IMR-90 (cell line): Measurements from ENCODE around the gene NMBR. TPM values are rescaled to one million over a fixed set of nuclear protein-coding genes. Genes with fewer than 3 reads are reported as not detected.

Experiments
- ATAC-seq: fragments of 200-7000 bp; cut with Tn5 transposase; 2 replicates; pipeline ENCODE4 v1.9.1; 2020; ENCODE audit warnings: low read depth, mild to moderate bottlenecking, moderate library complexity
- BruUV-seq: library from RNA; stranded (reverse); fragments of 400-500 nt; replicated peaks from 2 replicates; lab custom pipeline; 2021; lab: Mats Ljungman, UMichigan
- CTCF ChIA-PET: fragments of 300-600 bp; formaldehyde crosslinking; extraction: SDS; loops from one replicate; lab custom pipeline; 2021; ENCODE audit warnings: antibody characterized with exemption; lab: Yijun Ruan, JAX
- POLR2A ChIA-PET: fragments of 300-600 bp; sonication (Branson Sonifier 250); formaldehyde crosslinking; loops from one replicate; lab custom pipeline; 2022; ENCODE audit warnings: antibody characterized with exemption; ENCODE audit not compliant: unreplicated experiment; lab: Charles Lee
- DNase-seq: peaks from one replicate; pipeline ENCODE4 v3.0.0; 2013
- H2AFZ ChIP-seq: replicated peaks from 2 replicates; pipeline ENCODE3; 2013; ENCODE audit warnings: low read length, mild to moderate bottlenecking; ENCODE audit not compliant: poor library complexity
- H2AK5ac ChIP-seq: 2 replicates; pipeline ENCODE4 v1.6.1; 2013; ENCODE audit warnings: low read depth, low read length, inconsistent platforms
- H2AK9ac ChIP-seq: replicated peaks from 2 replicates; pipeline ENCODE3; 2013; ENCODE audit warnings: mild to moderate bottlenecking, low read depth, low read length, moderate library complexity; ENCODE audit not compliant: poor library complexity
- H2BK120ac ChIP-seq: 2 replicates; pipeline ENCODE4 v1.6.1; 2013; ENCODE audit warnings: low read depth, low read length, inconsistent platforms
- H2BK15ac ChIP-seq: 3 replicates; pipeline ENCODE4 v1.6.1; 2013; ENCODE audit warnings: low read depth, low read length, inconsistent platforms
- H2BK20ac ChIP-seq: 2 replicates; pipeline ENCODE4 v1.6.1; 2013; ENCODE audit warnings: low read depth, mild to moderate bottlenecking, inconsistent platforms, low read length, moderate library complexity
- H2BK5ac ChIP-seq: 2 replicates; pipeline ENCODE4 v1.6.1; 2013; ENCODE audit warnings: mild to moderate bottlenecking, low read depth, low read length, inconsistent platforms; ENCODE audit not compliant: poor library complexity, severe bottlenecking
- H3K14ac ChIP-seq: replicated peaks from 2 replicates; pipeline ENCODE4 v1.6.1; 2013; ENCODE audit warnings: low read depth, low read length, inconsistent platforms
- H3K18ac ChIP-seq: 2 replicates; pipeline ENCODE4 v1.6.1; 2013; ENCODE audit warnings: low read depth, low read length, control low read depth
- H3K23ac ChIP-seq: 2 replicates; pipeline ENCODE4 v1.6.1; 2013; ENCODE audit warnings: low read depth, low read length, inconsistent platforms
- H3K27ac ChIP-seq: 2 replicates; pipeline ENCODE4 v1.5.1; 2013; ENCODE audit warnings: mild to moderate bottlenecking, control low read depth, low read length; ENCODE audit not compliant: insufficient read depth
- H3K27me3 ChIP-seq: 2 replicates; pipeline ENCODE4 v1.6.1; 2013; ENCODE audit warnings: low read length; ENCODE audit not compliant: control insufficient read depth, insufficient read depth
- H3K36me3 ChIP-seq: 2 replicates; pipeline ENCODE4 v1.6.1; 2013; ENCODE audit warnings: low read length, mixed read lengths; ENCODE audit not compliant: control insufficient read depth, insufficient read depth
- H3K4ac ChIP-seq: 2 replicates; pipeline ENCODE4 v1.6.1; 2013; ENCODE audit warnings: low read depth, low read length, inconsistent platforms
- H3K4me1 ChIP-seq: 2 replicates; pipeline ENCODE4 v1.6.1; 2013; ENCODE audit warnings: low read length, mixed read lengths; ENCODE audit not compliant: control insufficient read depth, insufficient read depth
- H3K4me2 ChIP-seq: 2 replicates; pipeline ENCODE4 v1.6.1; 2013; ENCODE audit warnings: low read depth, mild to moderate bottlenecking, control low read depth, low read length, moderate library complexity
- H3K4me3 ChIP-seq: 2 replicates; pipeline ENCODE4 v1.5.1; 2013; ENCODE audit warnings: low read depth, mild to moderate bottlenecking, control low read depth, low read length, moderate library complexity; ENCODE audit not compliant: insufficient read depth
- H3K56ac ChIP-seq: 2 replicates; pipeline ENCODE4 v1.6.1; 2013; ENCODE audit warnings: low read length, inconsistent platforms; ENCODE audit not compliant: insufficient read depth; ENCODE audit errors: extremely low read depth
- H3K79me1 ChIP-seq, 2 experiments: 2 replicates each; pipeline ENCODE4 v1.6.1; 2013; ENCODE audit warnings: low read length in 2 of 2, inconsistent platforms in 1 of 2, low read depth in 1 of 2
- H3K9ac ChIP-seq: 2 replicates; pipeline ENCODE4 v1.6.1; 2013; ENCODE audit warnings: low read depth, low read length, control low read depth
- H3K9me1 ChIP-seq: 2 replicates; pipeline ENCODE4 v1.6.1; 2013; ENCODE audit warnings: low read length, inconsistent platforms; ENCODE audit not compliant: insufficient read depth
- H3K9me3 ChIP-seq: 2 replicates; pipeline ENCODE4 v1.6.1; 2013; ENCODE audit warnings: low read length; ENCODE audit not compliant: control insufficient read depth, insufficient read depth
- H4K20me1 ChIP-seq: 2 replicates; pipeline ENCODE4 v1.6.1; 2013; ENCODE audit warnings: low read length, inconsistent platforms; ENCODE audit not compliant: insufficient read depth
- H4K5ac ChIP-seq: 2 replicates; pipeline ENCODE4 v1.6.1; 2013; ENCODE audit warnings: mild to moderate bottlenecking, low read depth, low read length, control low read depth
- H4K8ac ChIP-seq, 2 experiments: 2 replicates each; pipeline ENCODE4 v1.6.1; 2013; ENCODE audit warnings: low read depth in 2 of 2, low read length in 2 of 2, control low read depth in 1 of 2, inconsistent platforms in 1 of 2
- H4K91ac ChIP-seq: 2 replicates; pipeline ENCODE4 v1.6.1; 2013; ENCODE audit warnings: low read depth, low read length, inconsistent platforms; ENCODE audit not compliant: insufficient read depth
- BHLHE40 ChIP-seq: fragments of 150-350 bp; IDR thresholded peaks from 2 replicates; pipeline ENCODE4 v1.6.1; 2016; ENCODE audit warnings: mild to moderate bottlenecking, low read depth, low read length
- CEBPB ChIP-seq: IDR thresholded peaks from 2 replicates; pipeline ENCODE4 v1.6.1; 2012; ENCODE audit warnings: low read depth, low read length, improper control_type of control experiment
- MAZ ChIP-seq: IDR thresholded peaks from 2 replicates; pipeline ENCODE4 v1.6.1; 2012; ENCODE audit warnings: low read depth, mild to moderate bottlenecking, low read length, improper control_type of control experiment, moderate library complexity, borderline replicate concordance
- POLR2A ChIP-seq: IDR thresholded peaks from 2 replicates; pipeline ENCODE4 v1.6.1; 2012; ENCODE audit warnings: mild to moderate bottlenecking, low read depth, low read length
- WGBS, 2 experiments: methylation state at CpG; one replicate each; pipeline versions ENCODE4 v1.1.5 to v1.1.7; 2013; ENCODE audit warnings: missing lambda C conversion rate in 2 of 2; ENCODE audit not compliant: insufficient read length in 1 of 2; ENCODE audit errors: extremely low coverage in 2 of 2; 5-methylcytosine and 5-hydroxymethylcytosine counted together
- dilution Hi-C: fragments of 300-500 bp; cut with HindIII; formaldehyde crosslinking; loops from one replicate; pipeline ENCODE4 v1.14.3; 2018; ENCODE audit warnings: low sequenced_read_pairs; ENCODE audit not compliant: unreplicated experiment
- in situ Hi-C: fragments of 300-500 bp; cut with MboI; formaldehyde crosslinking; loops from 3 replicates; pipeline ENCODE4 v1.14.3; 2019; ENCODE audit warnings: low sequenced_read_pairs, inconsistent platforms, mixed read lengths
- intact Hi-C: fragments of 100-400 bp; cut with micrococcal nuclease; formaldehyde crosslinking; loops from 2 replicates; pipeline ENCODE4 v1.10.0; 2022
- polyA plus RNA-seq, 3 experiments: library from polyadenylated mRNA; depleted of rRNA; stranded (reverse); fragments of >200 nt; gene quantifications; 2 replicates each; pipeline ENCODE4 v1.2.3, GENCODE V29; 2012; ENCODE audit warnings: low replicate concordance in 1 of 3
- total RNA-seq: library from RNA; depleted of rRNA; stranded (reverse); fragments of >200 nt; gene quantifications from 2 replicates; pipeline ENCODE4 v1.2.3, GENCODE V29; 2012
- TF ChIP-seq, protein P1 (sequence below): conservative IDR thresholded peaks from 2 replicates; pipeline ENCODE4 v1.5.1; 2012; ENCODE audit warnings: mild to moderate bottlenecking, low read depth, low read length, improper control_type of control experiment

Gene NMBR
- total and polyA plus RNA-seq, 2 of the 4 experiments (the other 2 are of a cell fraction): not detected

DNA sequence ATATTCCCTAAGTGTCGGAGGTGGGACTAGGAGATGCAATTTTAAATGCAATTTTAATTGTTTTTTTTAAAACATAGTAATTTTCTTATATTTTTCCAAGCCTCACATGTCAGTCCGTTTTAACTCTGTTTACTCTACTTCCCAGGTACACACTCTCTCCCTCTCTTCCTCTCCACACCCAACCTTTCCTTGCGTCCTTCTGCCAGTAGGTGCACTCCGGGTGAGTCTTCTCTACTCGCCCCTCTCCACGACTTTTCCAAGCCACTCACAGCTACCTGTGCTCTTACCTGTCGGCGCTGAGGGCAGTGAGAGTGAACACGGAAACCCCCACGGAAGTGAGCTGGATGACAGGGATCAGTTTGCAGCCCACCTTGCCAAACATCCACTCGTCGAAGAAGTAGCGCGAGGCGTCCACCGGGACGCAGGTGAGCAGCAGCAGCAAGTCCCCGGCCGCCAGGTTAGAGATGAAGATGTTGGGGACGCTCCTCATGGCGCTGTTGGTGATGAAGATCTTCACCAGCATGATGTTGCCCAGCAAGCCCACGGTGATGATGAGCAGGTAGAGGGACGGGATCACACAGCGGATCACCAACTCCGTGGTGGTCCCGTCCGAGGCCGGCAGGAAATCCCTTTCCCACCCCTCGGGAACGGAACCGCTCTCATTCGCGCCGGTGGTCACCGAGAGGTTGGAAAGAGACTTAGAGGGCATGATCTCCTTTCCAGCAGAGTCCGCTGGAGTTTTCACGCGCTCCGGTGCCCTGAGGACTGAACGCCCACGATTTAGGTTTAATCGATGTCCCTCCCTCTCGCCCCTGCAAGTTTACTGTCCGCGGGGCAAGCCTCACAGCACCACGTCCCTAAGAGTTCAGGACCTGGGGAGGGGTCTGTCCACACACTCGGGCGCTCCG lies 58.7 kb downstream of the NMBR start:
- Histone ChIP-seq H3K9me3 (no peaks in the 10 kb centered on the region), H2BK15ac (no peak overlapping the region), H2BK20ac (no peak overlapping the region), H4K5ac (no peak overlapping the region), H3K4me2 (no peak overlapping the region; the same call in 1 of the 2 replicates), H3K14ac (no peak overlapping the region), H2AFZ (peak overlapping the region; percentile 43), H3K27me3 (peaks cover 11% of the 10 kb centered on the region), H3K9ac (no peak overlapping the region), H2BK5ac (no peak overlapping the region), H4K8ac (no peak overlapping the region), H3K79me1 (no peaks in the 10 kb centered on the region), H3K9me1 (no peaks in the 10 kb centered on the region), H3K27ac (no peak overlapping the region), H4K20me1 (no peaks in the 10 kb centered on the region), H3K36me3 (no peaks in the 10 kb centered on the region), H3K18ac (no peak overlapping the region), H3K4me1 (no peaks in the 10 kb centered on the region), H3K4me3 (no peak overlapping the region), H3K4ac (no peak overlapping the region), H3K23ac (no peak overlapping the region), H4K91ac (no peak overlapping the region), H2BK120ac (no peak overlapping the region), H2AK5ac (no peak overlapping the region), H2AK9ac (no peak overlapping the region), H3K56ac (no peak overlapping the region)
- POLR2A ChIA-PET: no interaction called here
- DNase-seq (no peak), ATAC-seq (no peak)
- no TSS peak for BruUV-seq
- WGBS, 2 experiments: 0% methylated on average over 2 of the region's 49 CpGs; no CpG with 5 or more reads in 1 of the 2 experiments
- CTCF ChIA-PET: no interaction called here
- in situ Hi-C loops: no loop called here
- dilution Hi-C loops: no loop called here
- TF ChIP-seq CEBPB (no peak), MAZ (no peak), BHLHE40 (no peak), POLR2A (no peak)
- TF ChIP-seq, protein P1, sequence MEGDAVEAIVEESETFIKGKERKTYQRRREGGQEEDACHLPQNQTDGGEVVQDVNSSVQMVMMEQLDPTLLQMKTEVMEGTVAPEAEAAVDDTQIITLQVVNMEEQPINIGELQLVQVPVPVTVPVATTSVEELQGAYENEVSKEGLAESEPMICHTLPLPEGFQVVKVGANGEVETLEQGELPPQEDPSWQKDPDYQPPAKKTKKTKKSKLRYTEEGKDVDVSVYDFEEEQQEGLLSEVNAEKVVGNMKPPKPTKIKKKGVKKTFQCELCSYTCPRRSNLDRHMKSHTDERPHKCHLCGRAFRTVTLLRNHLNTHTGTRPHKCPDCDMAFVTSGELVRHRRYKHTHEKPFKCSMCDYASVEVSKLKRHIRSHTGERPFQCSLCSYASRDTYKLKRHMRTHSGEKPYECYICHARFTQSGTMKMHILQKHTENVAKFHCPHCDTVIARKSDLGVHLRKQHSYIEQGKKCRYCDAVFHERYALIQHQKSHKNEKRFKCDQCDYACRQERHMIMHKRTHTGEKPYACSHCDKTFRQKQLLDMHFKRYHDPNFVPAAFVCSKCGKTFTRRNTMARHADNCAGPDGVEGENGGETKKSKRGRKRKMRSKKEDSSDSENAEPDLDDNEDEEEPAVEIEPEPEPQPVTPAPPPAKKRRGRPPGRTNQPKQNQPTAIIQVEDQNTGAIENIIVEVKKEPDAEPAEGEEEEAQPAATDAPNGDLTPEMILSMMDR: no peak
- intact Hi-C loops: no loop called here
